Keratinocyte (primary cell): ENCODE results near the gene TBP.
"Not testable (repeated sequence)": the region's sequence is repeated elsewhere in the genome, so short reads cannot be mapped to it uniquely, and the experiment has no call there.

Experiments
- EZH2 ChIP-seq: IDR thresholded peaks from one replicate; pipeline ENCODE4 v1.6.1; 2012; ENCODE audit warnings: inconsistent platforms, mild to moderate bottlenecking, low read length, moderate library complexity
- TF ChIP-seq, protein P1 (sequence below), 3 experiments: IDR thresholded peaks in 1 of 3; conservative IDR thresholded peaks in 1 of 3; optimal IDR thresholded peaks in 1 of 3; 2 replicates in 2 of 3; 3 replicates in 1 of 3; pipeline versions ENCODE3 to v1.5.1; 2011; ENCODE audit warnings: low read length in 3 of 3, mild to moderate bottlenecking in 3 of 3, moderate library complexity in 2 of 3, control low read depth in 1 of 3, inconsistent platforms in 1 of 3; ENCODE audit not compliant: insufficient read depth in 2 of 3; ENCODE audit errors: extremely low read depth in 1 of 3

DNA sequence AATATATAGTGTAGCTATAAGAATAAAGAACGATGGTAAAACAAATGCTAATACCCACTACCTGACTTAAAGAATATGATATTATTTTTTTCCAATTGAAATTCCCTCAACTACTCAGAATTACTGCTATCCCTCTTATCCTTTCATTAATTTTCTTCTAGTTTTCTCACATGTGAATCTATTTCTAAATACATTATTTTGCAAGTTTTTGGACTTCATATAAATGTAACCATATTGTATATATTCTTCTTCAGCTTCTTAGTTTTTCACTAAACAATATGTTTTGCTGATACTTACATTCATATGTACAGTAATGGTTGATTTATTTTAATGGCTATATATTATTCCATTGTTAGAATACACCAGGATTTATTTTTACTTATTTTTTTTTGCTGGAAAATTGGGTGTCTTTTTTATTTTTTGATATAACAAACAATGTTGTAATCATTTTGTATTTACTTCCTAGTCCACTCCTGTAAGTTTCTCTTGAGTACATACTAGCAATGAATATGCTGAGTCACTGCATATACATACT is 61.9 kb downstream of the TBP start:
- TF ChIP-seq, protein P1, sequence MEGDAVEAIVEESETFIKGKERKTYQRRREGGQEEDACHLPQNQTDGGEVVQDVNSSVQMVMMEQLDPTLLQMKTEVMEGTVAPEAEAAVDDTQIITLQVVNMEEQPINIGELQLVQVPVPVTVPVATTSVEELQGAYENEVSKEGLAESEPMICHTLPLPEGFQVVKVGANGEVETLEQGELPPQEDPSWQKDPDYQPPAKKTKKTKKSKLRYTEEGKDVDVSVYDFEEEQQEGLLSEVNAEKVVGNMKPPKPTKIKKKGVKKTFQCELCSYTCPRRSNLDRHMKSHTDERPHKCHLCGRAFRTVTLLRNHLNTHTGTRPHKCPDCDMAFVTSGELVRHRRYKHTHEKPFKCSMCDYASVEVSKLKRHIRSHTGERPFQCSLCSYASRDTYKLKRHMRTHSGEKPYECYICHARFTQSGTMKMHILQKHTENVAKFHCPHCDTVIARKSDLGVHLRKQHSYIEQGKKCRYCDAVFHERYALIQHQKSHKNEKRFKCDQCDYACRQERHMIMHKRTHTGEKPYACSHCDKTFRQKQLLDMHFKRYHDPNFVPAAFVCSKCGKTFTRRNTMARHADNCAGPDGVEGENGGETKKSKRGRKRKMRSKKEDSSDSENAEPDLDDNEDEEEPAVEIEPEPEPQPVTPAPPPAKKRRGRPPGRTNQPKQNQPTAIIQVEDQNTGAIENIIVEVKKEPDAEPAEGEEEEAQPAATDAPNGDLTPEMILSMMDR (optimal IDR thresholded peaks at IDR 0.05 in 1 of 3, IDR thresholded peaks at IDR 0.05 in 1 of 3, conservative IDR thresholded peaks at IDR 0.05 in 1 of 3; ENCODE audit: extremely low read depth in 1 of 3, insufficient read depth in 2 of 3, low read length in 3 of 3): not testable (repeated sequence)
- TF ChIP-seq EZH2: not testable (repeated sequence)
